GM18951 (cell line): ENCODE data around the gene DPH3.
A peak's percentile ranks its signal among the peaks of the same experiment; 100 is the strongest.
"Not testable (repeated sequence)": the region's sequence is repeated elsewhere in the genome, so short reads cannot be mapped to it uniquely, and the experiment has no call there.

Experiments
- POLR2A ChIP-seq: IDR thresholded peaks from 4 replicates; pipeline ENCODE4 v1.6.1; 2011; ENCODE audit warnings: mild to moderate bottlenecking; ENCODE audit not compliant: insufficient read length, insufficient read depth; ENCODE audit errors: extremely low read depth
- in situ Hi-C: fragments of 300-500 bp; cut with MboI; formaldehyde crosslinking; loops from one replicate; pipeline ENCODE4 v1.12.0; 2022; ENCODE audit warnings: low sequenced_read_pairs, mixed read lengths, inconsistent platforms; ENCODE audit not compliant: unreplicated experiment

Gene DPH3

GRCh38 chr3:16264708-16265454, at the start of gene DPH3, which contains the start of gene OXNAD1:
DPH3 (minus strand) TSS chr3:16264943; CDS start chr3:16264876, 67 bp downstream.
OXNAD1 (plus strand) TSS chr3:16265212; CDS start chr3:16270953, 5,741 bp downstream.
- in situ Hi-C loops = no loop called here
- TF ChIP-seq POLR2A = peak; percentile 79

GRCh38 chr3:16313886-16314645, 49.3 kb upstream of the DPH3 start:
- TF ChIP-seq POLR2A = no peak
- in situ Hi-C loops = no loop called here

GRCh38 chr3:16311960-16312451, 47.3 kb upstream of the DPH3 start:
- in situ Hi-C loops = no loop called here
- TF ChIP-seq POLR2A = peak; percentile 27

GRCh38 chr3:16310486-16310885, 45.7 kb upstream of the DPH3 start:
- in situ Hi-C loops = not testable (repeated sequence)

GRCh38 chr3:16309558-16309957, 44.8 kb upstream of the DPH3 start:
- TF ChIP-seq POLR2A = no peak
- in situ Hi-C loops = no loop called here

GRCh38 chr3:16308727-16309126, 44.0 kb upstream of the DPH3 start:
- in situ Hi-C loops = no loop called here

GRCh38 chr3:16307832-16308531, 43.2 kb upstream of the DPH3 start:
- TF ChIP-seq POLR2A = no peak
- in situ Hi-C loops = no loop called here

More at GRCh38 chr3:16308727-16309126, 44.0 kb upstream of the DPH3 start:
- no peak for TF ChIP-seq POLR2A

- peak; percentile 48 for TF ChIP-seq POLR2A
- in situ Hi-C loops = no loop called here
Measured at GRCh38 chr3:16305111-16305541, 40.4 kb upstream of the DPH3 start.

GRCh38 chr3:16304061-16305010, 39.6 kb upstream of the DPH3 start:
- in situ Hi-C loops = no loop called here
- no peak for TF ChIP-seq POLR2A

- TF ChIP-seq POLR2A = no peak
- in situ Hi-C loops = no loop called here
Measured at GRCh38 chr3:16303037-16303575, 38.4 kb upstream of the DPH3 start.

- in situ Hi-C loops = no loop called here
- no peak for TF ChIP-seq POLR2A
Measured at GRCh38 chr3:16302082-16302631, 37.4 kb upstream of the DPH3 start.

GRCh38 chr3:16301507-16301906, 36.8 kb upstream of the DPH3 start:
- in situ Hi-C loops = no loop called here
- TF ChIP-seq POLR2A = no peak
